Mononuclear cell (primary cell): ENCODE results near the gene HCFC1R1. TPM values are rescaled to one million over a fixed set of nuclear protein-coding genes. Genes with fewer than 3 reads are reported as not detected.
A peak's percentile ranks its signal among the peaks of the same experiment; 100 is the strongest.

Experiments used
- H3K27me3 ChIP-seq: 2 replicates; pipeline ENCODE4 v1.6.0; 2011; ENCODE audit warnings: low read length, control low read depth; ENCODE audit not compliant: insufficient read depth
- H3K4me1 ChIP-seq: 2 replicates; pipeline ENCODE4 v1.5.1; 2011; ENCODE audit warnings: mild to moderate bottlenecking, low read length, control low read depth; ENCODE audit not compliant: insufficient read depth
- H3K4me3 ChIP-seq: 2 replicates; pipeline ENCODE4 v1.5.1; 2011; ENCODE audit warnings: mild to moderate bottlenecking, low read length, moderate library complexity
- H3K9me3 ChIP-seq: 2 replicates; pipeline ENCODE4 v1.5.1; 2011; ENCODE audit warnings: low read depth, mild to moderate bottlenecking, control low read depth, low read length
- total RNA-seq: library from RNA; depleted of rRNA; stranded (reverse); fragments of >200 nt; gene quantifications from one replicate; pipeline ENCODE4 v1.2.3, GENCODE V29; 2012

Gene HCFC1R1
- total RNA-seq, 1 donor: 8.2 TPM

DNA sequence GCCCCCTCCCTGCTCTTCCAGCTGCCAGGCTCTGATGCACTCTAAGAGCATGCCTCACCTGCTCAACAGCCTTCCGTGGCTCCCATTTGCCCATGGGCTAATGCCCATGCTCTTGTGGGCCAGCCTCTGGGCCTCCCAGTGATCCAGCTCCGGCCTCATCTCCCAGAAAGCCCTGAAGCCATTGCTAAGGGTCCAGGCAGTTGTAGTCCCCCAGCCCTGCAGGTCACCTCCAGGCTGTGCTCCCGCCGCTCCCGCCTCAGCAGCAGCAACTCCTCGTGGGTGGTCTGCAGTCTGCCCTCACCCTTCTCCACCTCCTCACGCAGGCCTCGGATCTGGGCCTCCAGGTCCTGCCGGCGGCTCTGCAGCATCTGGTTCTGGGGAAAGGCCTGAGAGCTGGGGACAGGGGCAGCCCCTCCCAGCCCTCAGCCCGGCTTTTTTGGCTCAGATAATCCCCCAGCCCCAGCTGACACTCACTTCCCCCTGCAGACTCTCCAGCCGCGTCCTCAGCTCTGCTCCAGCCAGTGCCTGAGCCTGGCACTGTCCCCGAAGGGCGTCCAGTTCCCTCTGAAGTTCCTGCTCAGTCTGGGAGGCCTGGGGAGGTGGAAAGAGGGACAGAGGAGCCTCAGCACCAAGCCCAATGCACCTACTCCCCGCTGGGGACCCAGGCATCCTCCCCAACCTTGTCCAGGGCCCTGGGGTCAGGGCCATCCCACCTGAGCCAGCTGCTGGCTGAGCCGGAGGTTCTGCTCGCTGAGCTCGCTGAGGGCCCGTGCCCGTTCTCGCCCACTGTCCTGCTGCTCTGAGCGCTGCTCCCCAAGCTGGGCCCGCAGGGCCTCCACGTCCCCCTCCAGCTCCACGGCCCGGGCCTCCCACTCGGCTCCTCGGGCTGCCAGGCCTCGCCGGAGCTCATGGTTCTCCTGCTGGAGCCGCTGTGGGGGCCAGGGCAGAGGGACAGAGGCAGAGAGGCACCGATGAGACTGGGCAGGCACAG is 6.8 kb upstream of the HCFC1R1 start:
- no peak overlapping the region for H3K4me3 ChIP-seq
- H3K9me3 ChIP-seq: no peaks in the 10 kb centered on the region
- peaks cover 29% of the 10 kb centered on the region for H3K4me1 ChIP-seq
- peaks cover 59% of the 10 kb centered on the region for H3K27me3 ChIP-seq

DNA sequence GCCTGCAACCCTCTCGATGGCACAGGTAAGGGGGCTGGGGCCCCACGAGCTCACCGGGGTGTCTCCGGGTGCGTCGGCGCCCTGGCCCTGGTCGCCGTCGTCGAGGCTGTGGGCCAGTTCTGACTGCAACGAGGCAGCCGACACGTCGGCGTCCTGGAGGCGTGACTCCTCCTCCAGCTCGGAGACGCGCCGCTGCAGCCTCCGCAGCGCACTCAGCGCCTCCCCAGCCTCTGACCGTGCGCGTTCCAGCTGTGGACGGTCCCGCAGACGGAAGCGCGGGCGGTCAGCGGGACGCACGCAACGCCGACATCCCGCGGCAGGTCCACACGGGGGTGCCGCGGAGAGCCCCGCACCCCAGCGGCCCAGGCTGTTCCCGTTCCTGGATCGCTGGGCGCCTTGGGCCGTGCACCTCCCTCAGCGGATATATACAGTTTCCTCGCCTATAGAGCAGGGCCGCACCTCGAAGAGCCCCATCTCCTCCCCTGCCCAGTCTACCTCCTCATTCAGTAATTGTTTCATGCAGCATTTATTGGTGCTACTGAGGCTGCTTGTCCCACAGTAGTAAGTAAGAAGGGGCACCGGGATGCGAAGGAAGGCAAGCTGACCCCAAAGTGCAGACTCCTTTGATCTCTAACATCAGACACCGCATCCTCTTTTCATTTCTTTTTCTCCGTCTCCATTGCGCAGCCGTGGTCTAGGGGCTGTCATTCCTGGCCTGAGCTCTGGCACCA is 5.9 kb upstream of the HCFC1R1 start:
- Histone ChIP-seq H3K4me1 (peaks cover 37% of the 10 kb centered on the region), H3K4me3 (no peak overlapping the region), H3K9me3 (no peaks in the 10 kb centered on the region), H3K27me3 (peaks cover 53% of the 10 kb centered on the region)

DNA sequence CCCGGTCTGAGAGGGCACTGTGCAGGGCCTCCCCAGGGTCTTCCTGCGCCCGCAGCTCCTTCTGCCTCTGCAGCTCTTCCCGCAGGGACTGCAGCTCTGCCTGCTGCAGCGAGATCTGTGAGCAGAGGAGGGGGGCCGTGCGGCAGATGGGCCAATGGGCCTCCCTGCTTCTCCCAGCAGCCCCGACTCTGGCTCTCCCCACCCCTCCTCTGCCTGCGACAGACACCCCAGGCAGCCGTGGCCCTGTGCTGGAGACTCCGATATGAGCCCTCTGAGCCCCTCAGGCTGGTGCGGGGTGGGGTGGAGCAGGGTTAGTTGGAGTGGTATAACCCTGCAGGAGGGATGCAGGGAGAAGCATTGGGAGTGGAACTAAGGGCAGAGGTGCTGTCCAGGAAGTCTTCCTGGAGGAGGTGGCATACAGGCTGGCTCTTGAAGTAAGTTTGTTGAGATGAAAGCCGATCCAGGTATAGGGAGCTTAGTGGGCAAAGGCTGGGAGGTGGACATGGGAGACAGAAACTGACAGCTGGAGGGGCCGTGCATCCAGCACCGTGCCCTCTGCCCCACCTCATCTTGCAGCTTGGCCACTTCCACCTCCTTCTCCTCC is 5.1 kb upstream of the HCFC1R1 start:
- Histone ChIP-seq H3K27me3 (peaks cover 49% of the 10 kb centered on the region), H3K4me1 (peaks cover 43% of the 10 kb centered on the region), H3K4me3 (no peak overlapping the region), H3K9me3 (no peaks in the 10 kb centered on the region)

DNA sequence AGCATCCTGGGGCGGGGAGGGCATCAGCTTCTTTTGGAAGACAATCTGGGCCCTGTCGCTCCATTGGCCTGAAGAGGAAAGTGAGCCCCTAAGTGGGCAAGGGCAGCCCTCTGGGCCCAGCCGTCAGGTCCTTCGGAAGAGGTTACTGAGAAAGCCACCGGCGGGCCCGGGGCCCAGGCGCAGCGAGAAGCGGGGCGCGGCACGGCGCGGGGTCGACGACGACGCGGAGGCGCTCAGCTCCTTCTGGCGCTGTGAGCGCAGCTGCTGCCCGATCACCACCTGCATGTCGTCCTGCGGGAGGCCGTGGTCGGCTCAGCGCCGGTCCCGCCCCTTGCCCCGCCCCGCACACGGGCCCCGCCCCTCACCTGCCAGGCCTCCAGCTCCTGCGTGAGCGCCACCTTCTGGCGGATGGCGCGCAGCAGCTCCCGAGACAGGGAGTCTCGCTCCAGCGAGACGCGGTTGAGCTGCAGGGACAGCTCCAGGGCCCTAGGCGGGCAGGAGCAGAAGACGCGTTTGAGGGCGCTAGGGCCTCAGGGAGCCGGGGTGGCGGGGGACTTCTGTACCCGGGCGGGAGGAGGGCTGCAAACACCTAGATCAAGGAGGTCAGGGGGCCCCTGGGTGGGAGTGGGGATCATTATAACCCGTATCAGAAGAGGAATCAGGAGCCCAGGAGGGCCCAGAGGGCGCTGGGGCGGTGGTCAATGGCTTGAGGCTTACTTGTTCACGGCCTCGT is 4.4 kb upstream of the HCFC1R1 start:
- peaks cover 42% of the 10 kb centered on the region for H3K27me3 ChIP-seq
- no peaks in the 10 kb centered on the region for H3K9me3 ChIP-seq
- no peak overlapping the region for H3K4me3 ChIP-seq
- H3K4me1 ChIP-seq: peaks cover 50% of the 10 kb centered on the region

DNA sequence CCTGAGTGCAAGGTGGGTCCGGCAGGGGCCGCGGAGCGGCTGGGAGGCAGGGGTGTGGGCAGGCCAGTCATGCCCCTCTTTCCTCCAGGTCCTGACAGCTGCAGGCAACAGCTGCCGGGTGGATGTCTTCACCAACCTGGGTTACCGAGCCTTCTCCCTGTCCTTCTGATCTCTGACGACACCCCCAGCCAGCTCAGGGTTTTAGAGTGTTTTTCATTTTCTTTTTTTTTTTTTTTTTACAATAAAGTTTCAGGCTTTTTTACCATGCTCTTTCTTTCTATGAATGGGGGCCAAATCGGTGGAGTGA is 3.7 kb upstream of the HCFC1R1 start:
- no peak overlapping the region for H3K4me3 ChIP-seq

DNA sequence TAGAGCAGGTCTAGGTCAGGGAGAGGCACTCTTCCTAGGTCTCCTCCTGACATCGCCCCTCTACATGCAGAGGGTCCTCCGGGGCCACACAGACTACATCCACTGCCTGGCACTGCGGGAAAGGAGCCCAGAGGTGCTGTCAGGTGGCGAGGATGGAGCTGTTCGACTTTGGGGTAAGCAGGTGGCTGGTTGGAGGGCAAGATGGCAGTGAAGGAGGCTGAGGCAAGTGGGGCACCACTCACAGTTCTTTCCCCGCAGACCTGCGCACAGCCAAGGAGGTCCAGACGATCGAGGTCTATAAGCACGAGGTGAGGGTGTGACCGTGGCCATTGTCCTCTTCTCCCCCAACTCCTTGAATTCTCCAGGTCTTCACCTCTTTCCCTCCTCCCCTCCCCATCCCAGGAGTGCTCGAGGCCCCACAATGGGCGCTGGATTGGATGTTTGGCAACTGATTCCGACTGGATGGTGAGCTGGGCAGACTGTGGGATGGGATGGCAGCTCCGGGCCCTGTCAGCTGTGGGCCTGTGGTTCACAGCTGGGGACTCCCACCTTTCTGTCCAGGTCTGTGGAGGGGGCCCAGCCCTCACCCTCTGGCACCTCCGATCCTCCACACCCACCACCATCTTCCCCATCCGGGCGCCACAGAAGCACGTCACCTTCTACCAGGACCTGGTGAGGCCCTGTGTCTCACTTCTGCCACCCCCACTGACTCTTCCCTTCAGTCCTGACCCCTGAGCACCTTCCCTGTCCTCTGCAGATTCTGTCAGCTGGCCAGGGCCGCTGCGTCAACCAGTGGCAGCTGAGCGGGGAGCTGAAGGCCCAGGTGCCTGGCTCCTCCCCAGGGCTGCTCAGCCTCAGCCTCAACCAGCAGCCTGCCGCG is 3.1 kb upstream of the HCFC1R1 start:
- H3K27me3 ChIP-seq: peaks cover 30% of the 10 kb centered on the region
- no peak overlapping the region for H3K4me3 ChIP-seq
- H3K4me1 ChIP-seq: peaks cover 58% of the 10 kb centered on the region
- H3K9me3 ChIP-seq: no peaks in the 10 kb centered on the region

More for the DNA sequence above, 3.7 kb upstream of the HCFC1R1 start:
- no peaks in the 10 kb centered on the region for H3K9me3 ChIP-seq
- peaks cover 57% of the 10 kb centered on the region for H3K4me1 ChIP-seq
- H3K27me3 ChIP-seq: peaks cover 35% of the 10 kb centered on the region

DNA sequence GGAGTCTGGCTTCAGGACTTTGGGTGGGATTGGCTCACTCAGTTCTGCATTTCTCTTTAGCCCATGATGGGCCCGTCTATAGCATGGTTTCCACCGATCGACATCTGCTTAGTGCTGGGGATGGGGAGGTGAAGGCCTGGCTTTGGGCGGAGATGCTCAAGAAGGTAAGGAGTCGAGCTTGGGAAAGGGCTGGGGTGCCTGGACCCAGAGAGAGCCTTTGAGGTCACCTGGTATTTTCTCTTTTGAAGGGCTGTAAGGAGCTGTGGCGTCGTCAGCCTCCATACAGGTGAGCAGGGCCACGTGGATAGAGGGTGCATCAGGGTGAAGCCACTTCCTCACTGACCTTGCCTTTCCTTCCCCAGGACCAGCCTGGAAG is 2.2 kb upstream of the HCFC1R1 start:
- Histone ChIP-seq H3K4me3 (no peak overlapping the region), H3K4me1 (peaks cover 67% of the 10 kb centered on the region), H3K27me3 (peaks cover 25% of the 10 kb centered on the region), H3K9me3 (no peaks in the 10 kb centered on the region)

DNA sequence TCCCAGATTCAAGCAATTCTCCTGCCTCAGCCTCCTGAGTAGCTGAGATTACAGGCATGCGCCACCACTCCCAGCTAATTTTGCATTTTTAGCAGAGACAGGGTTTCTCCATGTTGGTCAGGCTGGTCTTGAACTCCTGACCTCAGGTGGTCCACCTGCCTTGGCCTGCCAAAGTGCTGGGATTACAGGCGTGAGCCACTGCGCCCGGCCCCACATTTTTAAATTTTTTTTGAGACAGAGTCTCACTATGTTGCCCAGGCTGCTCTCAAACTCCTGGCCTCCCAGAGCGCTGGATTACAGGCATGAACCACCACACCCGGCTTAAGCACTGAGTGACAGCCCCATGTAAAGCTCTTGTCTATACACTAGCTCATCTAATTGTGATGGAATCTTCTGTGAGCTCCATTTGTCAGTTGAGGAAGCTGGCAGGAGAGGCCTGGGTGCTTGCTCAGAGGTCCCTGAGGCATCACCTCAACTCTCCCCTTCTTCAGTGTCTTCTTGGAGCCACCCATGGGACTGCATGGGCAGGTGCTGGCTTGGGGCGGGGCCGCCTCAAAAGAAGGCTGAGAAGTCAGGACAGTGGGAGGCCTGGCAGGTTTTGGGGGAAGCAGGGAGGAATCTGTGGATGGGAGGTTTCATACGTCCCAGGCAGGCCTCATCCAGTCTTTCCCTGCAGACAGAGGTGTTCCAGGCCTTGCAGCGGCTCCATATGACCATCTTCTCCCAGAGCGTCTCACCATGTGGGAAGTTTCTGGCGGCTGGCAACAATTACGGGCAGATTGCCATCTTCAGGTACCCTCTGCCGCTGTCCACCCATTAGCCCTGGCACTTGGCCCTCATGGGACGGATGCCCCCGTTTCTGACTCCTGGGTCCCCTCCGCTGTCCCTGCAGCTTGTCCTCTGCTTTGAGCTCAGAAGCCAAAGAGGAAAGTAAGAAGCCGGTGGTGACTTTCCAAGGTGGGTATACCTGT is 1.6 kb upstream of the HCFC1R1 start:
- H3K4me3 ChIP-seq: no peak overlapping the region

DNA sequence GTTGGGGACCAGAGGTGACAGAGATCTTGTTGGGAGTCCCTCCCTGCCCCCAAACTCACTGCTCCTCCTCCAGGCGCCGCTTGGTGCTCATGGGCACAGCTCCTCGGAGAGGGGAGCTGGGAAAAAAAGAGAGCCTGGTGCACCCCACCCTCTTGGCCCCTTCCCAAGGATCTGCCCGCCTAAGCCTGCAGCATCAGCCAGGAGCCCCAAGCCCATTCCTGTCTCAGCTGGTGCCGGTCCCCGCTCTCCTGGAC is 400 bp downstream of the HCFC1R1 start:
- peak overlapping the region; percentile 45 for H3K4me3 ChIP-seq
- peaks cover 2% of the 10 kb centered on the region for H3K27me3 ChIP-seq
- H3K4me1 ChIP-seq: peaks cover 70% of the 10 kb centered on the region
- H3K9me3 ChIP-seq: no peaks in the 10 kb centered on the region

More for the DNA sequence above, 1.6 kb upstream of the HCFC1R1 start:
- H3K27me3 ChIP-seq: peaks cover 18% of the 10 kb centered on the region
- H3K4me1 ChIP-seq: peaks cover 73% of the 10 kb centered on the region
- no peaks in the 10 kb centered on the region for H3K9me3 ChIP-seq

DNA sequence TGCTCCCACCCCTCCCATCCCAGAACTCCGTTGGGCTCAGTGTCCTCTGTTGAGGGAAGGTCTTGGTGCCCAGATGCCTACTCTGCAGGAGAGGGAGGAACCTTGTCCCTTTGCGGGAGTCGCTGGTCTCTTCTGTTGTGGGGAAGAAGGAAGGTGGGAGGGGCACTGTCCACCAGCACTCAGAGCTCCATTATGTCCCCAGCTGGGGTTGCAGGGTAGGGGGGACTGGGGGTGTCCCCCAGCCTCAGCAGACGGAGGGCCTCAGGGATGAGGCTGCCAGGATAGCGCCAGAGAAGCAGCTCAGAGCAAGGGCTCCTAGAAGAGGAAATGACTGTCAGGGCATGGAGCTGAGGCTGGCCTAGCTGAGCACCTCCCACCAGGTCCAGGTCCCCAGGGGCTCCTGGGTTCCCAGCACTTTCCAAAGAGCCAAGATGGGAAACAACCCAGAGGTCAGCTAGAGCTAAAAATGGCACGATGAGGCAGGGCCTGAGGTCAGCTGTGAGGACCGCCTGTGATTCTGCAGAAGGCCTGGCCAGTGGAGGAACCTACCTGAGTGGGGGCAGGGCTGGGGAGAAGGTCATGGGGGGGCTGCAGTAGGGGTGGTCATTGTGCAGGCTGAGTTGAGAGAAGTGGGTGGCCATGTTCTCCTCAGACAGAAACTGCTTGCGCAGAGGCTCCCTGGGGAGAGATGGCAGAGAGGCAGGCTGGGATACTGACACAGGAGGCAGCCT is 893 bp downstream of the HCFC1R1 start:
- Histone ChIP-seq H3K27me3 (peaks cover 6% of the 10 kb centered on the region), H3K4me3 (no peak overlapping the region), H3K9me3 (no peaks in the 10 kb centered on the region), H3K4me1 (peaks cover 70% of the 10 kb centered on the region)

DNA sequence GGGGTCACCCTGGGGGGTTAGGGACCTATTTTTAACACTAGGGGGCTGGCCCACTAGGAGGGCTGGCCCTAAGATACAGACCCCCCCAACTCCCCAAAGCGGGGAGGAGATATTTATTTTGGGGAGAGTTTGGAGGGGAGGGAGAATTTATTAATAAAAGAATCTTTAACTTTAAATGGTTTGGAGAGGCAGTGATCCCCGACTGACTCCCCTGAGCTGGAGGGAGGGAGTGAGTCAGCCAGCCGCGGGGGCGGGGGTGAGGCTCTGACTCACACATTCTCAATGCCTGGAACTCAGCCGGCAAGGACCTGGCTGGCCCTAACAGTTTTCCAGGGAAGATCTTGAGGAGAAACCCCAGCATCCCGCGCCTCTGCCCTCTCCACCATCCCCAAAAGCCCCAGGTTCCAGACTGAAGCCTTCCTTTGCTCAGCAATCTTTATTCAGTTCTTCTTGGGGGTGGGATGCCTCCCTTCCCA is 1.5 kb downstream of the HCFC1R1 start:
- Histone ChIP-seq H3K9me3 (no peaks in the 10 kb centered on the region), H3K27me3 (peaks cover 6% of the 10 kb centered on the region), H3K4me3 (no peak overlapping the region), H3K4me1 (peaks cover 69% of the 10 kb centered on the region)

DNA sequence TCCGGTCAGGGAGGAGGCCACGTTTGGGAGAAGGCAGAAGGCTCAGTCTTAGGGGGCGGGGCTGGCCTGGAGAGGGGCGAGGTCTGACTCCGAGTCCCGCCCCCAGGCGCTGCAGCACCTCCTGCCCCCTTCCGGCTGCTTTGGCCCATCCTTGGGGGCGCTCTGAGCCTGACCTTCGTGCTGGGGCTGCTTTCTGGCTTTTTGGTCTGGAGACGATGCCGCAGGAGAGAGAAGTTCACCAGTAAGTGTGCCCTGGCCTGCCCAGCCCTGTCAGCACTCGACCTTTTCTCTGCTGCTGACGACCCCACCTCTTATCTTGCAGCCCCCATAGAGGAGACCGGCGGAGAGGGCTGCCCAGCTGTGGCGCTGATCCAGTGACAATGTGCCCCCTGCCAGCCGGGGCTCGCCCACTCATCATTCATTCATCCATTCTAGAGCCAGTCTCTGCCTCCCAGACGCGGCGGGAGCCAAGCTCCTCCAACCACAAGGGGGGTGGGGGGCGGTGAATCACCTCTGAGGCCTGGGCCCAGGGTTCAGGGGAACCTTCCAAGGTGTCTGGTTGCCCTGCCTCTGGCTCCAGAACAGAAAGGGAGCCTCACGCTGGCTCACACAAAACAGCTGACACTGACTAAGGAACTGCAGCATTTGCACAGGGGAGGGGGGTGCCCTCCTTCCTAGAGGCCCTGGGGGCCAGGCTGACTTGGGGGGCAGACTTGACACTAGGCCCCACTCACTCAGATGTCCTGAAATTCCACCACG is 2.1 kb downstream of the HCFC1R1 start:
- peaks cover 69% of the 10 kb centered on the region for H3K4me1 ChIP-seq
- H3K9me3 ChIP-seq: no peaks in the 10 kb centered on the region
- peaks cover 6% of the 10 kb centered on the region for H3K27me3 ChIP-seq
- H3K4me3 ChIP-seq: peak overlapping the region; percentile 48
